Smooth muscle cell (in vitro differentiated cells): ENCODE results near the gene FNIP2. TPM values are rescaled to one million over a fixed set of nuclear protein-coding genes. Genes with fewer than 3 reads are reported as not detected.

Source experiments
- DNase-seq: peaks from one replicate; lab custom pipeline; 2025; ENCODE audit not compliant: unreplicated experiment; lab: John Stamatoyannopoulos, UW
- H2AFZ ChIP-seq: fragments of 200-600 bp; sonication (generic); 2 replicates; pipeline ENCODE4 v1.6.0; 2016; ENCODE audit warnings: antibody characterized with exemption, low read depth, mild to moderate bottlenecking
- H3F3A ChIP-seq: fragments of 200-600 bp; sonication (generic); 2 replicates; pipeline ENCODE4 v1.6.0; 2017; ENCODE audit warnings: antibody characterized with exemption, low read depth
- H3K27ac ChIP-seq: fragments of 200-600 bp; sonication (generic); 2 replicates; pipeline ENCODE4 v1.5.1; 2016; ENCODE audit warnings: low read depth, mild to moderate bottlenecking
- H3K27me3 ChIP-seq: fragments of 200-600 bp; sonication (generic); 2 replicates; pipeline ENCODE4 v1.6.1; 2016; ENCODE audit warnings: low read depth, mild to moderate bottlenecking
- H3K36me3 ChIP-seq: fragments of 200-600 bp; sonication (generic); 2 replicates; pipeline ENCODE4 v1.5.1; 2016; ENCODE audit warnings: low read depth
- H3K4me1 ChIP-seq: fragments of 200-600 bp; sonication (generic); 2 replicates; pipeline ENCODE4 v1.5.1; 2016; ENCODE audit warnings: low read depth
- H3K4me2 ChIP-seq: fragments of 200-600 bp; sonication (generic); 2 replicates; pipeline ENCODE4 v1.6.0; 2016; ENCODE audit warnings: mild to moderate bottlenecking
- H3K4me3 ChIP-seq: fragments of 200-600 bp; sonication (generic); 2 replicates; pipeline ENCODE4 v1.5.1; 2016; ENCODE audit warnings: mild to moderate bottlenecking
- H3K79me2 ChIP-seq: fragments of 200-600 bp; sonication (generic); 2 replicates; pipeline ENCODE4 v1.6.0; 2016; ENCODE audit warnings: low read depth, mild to moderate bottlenecking
- H3K9ac ChIP-seq: fragments of 200-600 bp; sonication (generic); 2 replicates; pipeline ENCODE4 v1.6.0; 2016; ENCODE audit warnings: low read depth
- H3K9me3 ChIP-seq: fragments of 200-600 bp; sonication (generic); replicated peaks from 2 replicates; pipeline ENCODE4 v1.5.1; 2016; ENCODE audit warnings: low read depth
- H4K20me1 ChIP-seq: fragments of 200-600 bp; sonication (generic); 2 replicates; pipeline ENCODE4 v1.6.0; 2016; ENCODE audit warnings: low read depth
- WGBS: methylation state at CpG from one replicate; pipeline ENCODE4 v1.1.7; 2016; ENCODE audit warnings: low lambda C conversion rate; 5-methylcytosine and 5-hydroxymethylcytosine counted together
- polyA plus RNA-seq: library from polyadenylated mRNA; unstranded; fragments of >200 nt; fragmentation: Nextera tagmentation; extraction: Ambion mirVana; gene quantifications from 2 replicates; pipeline ENCODE4 v1.2.1, GENCODE V29; 2016
- total RNA-seq: library from RNA; depleted of rRNA; stranded (reverse); fragments of >200 nt; gene quantifications from 2 replicates; pipeline ENCODE4 v1.2.3, GENCODE V29; 2014
- TF ChIP-seq, protein P1 (sequence below): fragments of 200-600 bp; sonication (generic); IDR thresholded peaks from 2 replicates; pipeline ENCODE4 v1.5.1; 2017; ENCODE audit warnings: borderline replicate concordance, mild to moderate bottlenecking, antibody characterized with exemption; ENCODE audit not compliant: insufficient read depth, poor library complexity, severe bottlenecking

Gene FNIP2
- total and polyA plus RNA-seq, 2 experiments from 2014 or later = 10.4 to 36.3 TPM

DNA sequence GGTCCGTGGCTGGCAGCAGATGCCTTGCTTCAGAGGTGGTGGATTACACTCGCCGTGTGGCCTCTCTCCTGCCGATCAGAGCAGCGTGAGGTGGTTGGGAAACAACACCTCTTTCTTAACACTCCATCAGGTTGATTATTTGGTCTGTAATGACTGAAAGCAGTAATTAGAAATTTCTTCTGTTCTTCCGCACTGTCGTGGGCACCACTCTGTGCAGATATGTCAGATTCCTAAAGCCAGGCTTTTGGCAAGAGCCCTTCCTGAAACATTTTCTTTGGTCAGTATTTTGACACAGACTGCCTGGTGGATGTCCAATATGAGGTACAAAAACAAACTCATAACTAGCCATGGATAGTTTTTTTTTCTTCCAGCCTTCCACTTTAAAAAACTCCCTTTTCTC, 100.9 kb downstream of the FNIP2 start:
- no peak overlapping the region for H2AFZ ChIP-seq
- no peaks in the 10 kb centered on the region for H3K9me3 ChIP-seq
- H3K4me3 ChIP-seq = no peak overlapping the region
- TF ChIP-seq, protein P1, sequence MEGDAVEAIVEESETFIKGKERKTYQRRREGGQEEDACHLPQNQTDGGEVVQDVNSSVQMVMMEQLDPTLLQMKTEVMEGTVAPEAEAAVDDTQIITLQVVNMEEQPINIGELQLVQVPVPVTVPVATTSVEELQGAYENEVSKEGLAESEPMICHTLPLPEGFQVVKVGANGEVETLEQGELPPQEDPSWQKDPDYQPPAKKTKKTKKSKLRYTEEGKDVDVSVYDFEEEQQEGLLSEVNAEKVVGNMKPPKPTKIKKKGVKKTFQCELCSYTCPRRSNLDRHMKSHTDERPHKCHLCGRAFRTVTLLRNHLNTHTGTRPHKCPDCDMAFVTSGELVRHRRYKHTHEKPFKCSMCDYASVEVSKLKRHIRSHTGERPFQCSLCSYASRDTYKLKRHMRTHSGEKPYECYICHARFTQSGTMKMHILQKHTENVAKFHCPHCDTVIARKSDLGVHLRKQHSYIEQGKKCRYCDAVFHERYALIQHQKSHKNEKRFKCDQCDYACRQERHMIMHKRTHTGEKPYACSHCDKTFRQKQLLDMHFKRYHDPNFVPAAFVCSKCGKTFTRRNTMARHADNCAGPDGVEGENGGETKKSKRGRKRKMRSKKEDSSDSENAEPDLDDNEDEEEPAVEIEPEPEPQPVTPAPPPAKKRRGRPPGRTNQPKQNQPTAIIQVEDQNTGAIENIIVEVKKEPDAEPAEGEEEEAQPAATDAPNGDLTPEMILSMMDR = no peak
- H3F3A ChIP-seq = no peaks in the 10 kb centered on the region
- no peak overlapping the region for H3K4me2 ChIP-seq
- peaks cover 14% of the 10 kb centered on the region for H3K4me1 ChIP-seq
- no peaks in the 10 kb centered on the region for H3K27me3 ChIP-seq
- peaks cover 5% of the 10 kb centered on the region for H4K20me1 ChIP-seq
- 95% methylated on average over 7 of the region's 7 CpGs for WGBS
- H3K79me2 ChIP-seq = no peaks in the 10 kb centered on the region
- H3K36me3 ChIP-seq = peaks cover 9% of the 10 kb centered on the region
- H3K27ac ChIP-seq = no peak overlapping the region
- H3K9ac ChIP-seq = no peak overlapping the region
- DNase-seq = no peak

DNA sequence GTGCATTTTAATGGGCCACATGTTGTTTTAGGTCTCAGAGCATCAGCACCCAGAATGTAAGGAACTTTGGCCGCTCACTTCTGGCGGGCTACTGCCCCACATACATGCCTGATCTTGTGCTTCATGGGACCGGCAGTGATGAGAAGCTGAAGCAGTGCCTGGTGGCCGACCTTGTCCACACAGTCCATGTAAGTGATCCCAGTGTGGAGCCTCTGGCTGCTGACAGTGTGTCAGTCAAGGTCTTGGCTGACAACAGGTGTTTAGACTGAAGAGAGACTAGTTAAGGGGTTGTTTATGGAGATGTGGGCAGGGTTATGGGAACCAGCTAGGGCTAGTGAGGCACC, 101.4 kb downstream of the FNIP2 start:
- peaks cover 14% of the 10 kb centered on the region for H3K4me1 ChIP-seq
- H2AFZ ChIP-seq = no peak overlapping the region
- no peaks in the 10 kb centered on the region for H3F3A ChIP-seq
- no peaks in the 10 kb centered on the region for H3K9me3 ChIP-seq
- 94% methylated on average over 4 of the region's 4 CpGs for WGBS
- DNase-seq = no peak
- no peaks in the 10 kb centered on the region for H3K79me2 ChIP-seq
- TF ChIP-seq, protein P1 = no peak
- peaks cover 9% of the 10 kb centered on the region for H3K36me3 ChIP-seq
- H3K4me2 ChIP-seq = no peak overlapping the region
- no peak overlapping the region for H3K9ac ChIP-seq
- H3K27ac ChIP-seq = no peak overlapping the region
- H4K20me1 ChIP-seq = peaks cover 10% of the 10 kb centered on the region
- no peaks in the 10 kb centered on the region for H3K27me3 ChIP-seq
- H3K4me3 ChIP-seq = no peak overlapping the region

DNA sequence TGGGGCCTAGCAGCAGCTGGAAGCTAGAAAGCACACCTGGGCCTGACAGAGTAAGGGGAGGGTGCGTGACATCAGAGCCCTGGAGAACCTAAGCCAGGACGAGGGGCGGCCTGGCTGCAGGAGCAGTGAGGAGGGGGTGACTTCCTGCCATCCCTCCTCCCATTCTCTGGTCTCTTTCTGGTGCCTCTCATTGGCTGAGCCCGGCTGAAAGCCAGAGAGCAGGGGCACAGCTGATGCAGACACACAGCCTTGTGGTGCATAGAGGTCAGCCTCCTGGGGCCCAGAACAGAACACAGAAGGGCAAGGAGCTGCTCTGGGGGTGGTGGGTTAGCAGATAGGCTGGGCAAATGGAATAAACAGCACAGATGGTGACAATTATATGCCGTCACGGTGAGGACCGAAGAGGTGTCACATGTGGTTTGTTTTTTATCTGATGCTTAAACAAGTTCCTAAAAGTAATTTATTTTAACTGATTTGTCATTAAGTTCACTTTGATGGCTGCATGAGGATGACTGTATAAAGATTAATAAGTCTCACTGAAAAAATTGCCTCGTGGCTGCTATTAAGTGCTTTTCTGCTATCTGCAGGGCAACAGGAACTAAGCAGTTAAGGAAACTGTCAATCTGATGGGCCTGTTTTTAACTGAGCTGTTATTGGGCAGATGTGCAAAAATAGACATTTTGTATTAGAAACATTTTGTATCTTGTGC, 102.0 kb downstream of the FNIP2 start:
- Histone ChIP-seq H3K36me3 (peaks cover 9% of the 10 kb centered on the region), H3K79me2 (no peaks in the 10 kb centered on the region), H2AFZ (no peak overlapping the region), H3K4me3 (no peak overlapping the region), H3K4me1 (peaks cover 14% of the 10 kb centered on the region), H3K4me2 (no peak overlapping the region), H3F3A (no peaks in the 10 kb centered on the region), H4K20me1 (peaks cover 10% of the 10 kb centered on the region), H3K27me3 (no peaks in the 10 kb centered on the region), H3K27ac (no peak overlapping the region), H3K9ac (no peak overlapping the region), H3K9me3 (no peaks in the 10 kb centered on the region)
- no peak for DNase-seq
- 68% methylated on average over 8 of the region's 8 CpGs for WGBS
- TF ChIP-seq, protein P1 = no peak

DNA sequence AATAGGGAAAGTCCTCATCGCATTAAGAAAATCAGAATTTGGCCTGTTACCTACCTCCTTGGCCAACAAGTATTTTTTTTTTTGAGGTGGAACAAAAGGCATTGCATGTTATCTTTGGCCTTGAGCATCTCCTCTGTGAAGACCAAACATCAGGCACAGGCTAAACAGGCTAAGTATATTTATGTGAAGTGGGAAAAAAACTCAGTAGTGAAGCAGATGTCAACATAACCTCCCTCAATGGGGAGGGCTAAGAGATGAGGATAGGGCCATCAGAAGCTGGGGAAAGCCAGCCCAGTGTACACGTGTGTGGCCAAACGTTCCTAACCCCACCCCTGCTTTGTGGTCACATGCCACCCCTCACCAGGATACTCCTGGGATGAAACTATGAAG, 102.5 kb downstream of the FNIP2 start:
- 84% methylated on average over 3 of the region's 3 CpGs for WGBS
- Histone ChIP-seq H3K9me3 (no peaks in the 10 kb centered on the region), H3K36me3 (peaks cover 9% of the 10 kb centered on the region), H3F3A (no peaks in the 10 kb centered on the region), H3K4me2 (no peak overlapping the region), H3K79me2 (no peaks in the 10 kb centered on the region), H3K27me3 (no peaks in the 10 kb centered on the region), H3K9ac (no peak overlapping the region), H3K4me3 (no peak overlapping the region), H3K27ac (no peak overlapping the region), H2AFZ (no peak overlapping the region), H3K4me1 (peaks cover 14% of the 10 kb centered on the region), H4K20me1 (peaks cover 10% of the 10 kb centered on the region)
- DNase-seq = no peak
- TF ChIP-seq, protein P1 = no peak
